ENCODE measurements around the gene TCF4. TPM values are rescaled to one million over a fixed set of nuclear protein-coding genes. Genes with fewer than 3 reads are reported as not detected.

The TCF4 gene
- total RNA-seq, 2 experiments from 2014 or later = 0.75 to 1.4 TPM

GRCh38 chr18:55264108-55264507 is 323.9 kb downstream of the TCF4 start:
- ATAC-seq (ENCODE audit: low read depth) (no peak), DNase-seq (no peak)
- Mint-ChIP-seq H3K4me3 (no peak overlapping the region), H3K4me1 (no peaks in the 10 kb centered on the region), H3K27ac (no peak overlapping the region), H3K9me3 (no peaks in the 10 kb centered on the region), H3K36me3 (no peaks in the 10 kb centered on the region), H3K27me3 (no peaks in the 10 kb centered on the region)
- POLR2A ChIA-PET = no interaction called here

GRCh38 chr18:55262021-55262560 is 325.9 kb downstream of the TCF4 start:
- ATAC-seq (ENCODE audit: low read depth) (no peak), DNase-seq (no peak)
- Mint-ChIP-seq H3K36me3 (no peaks in the 10 kb centered on the region), H3K27me3 (no peaks in the 10 kb centered on the region), H3K4me1 (no peaks in the 10 kb centered on the region), H3K9me3 (no peaks in the 10 kb centered on the region), H3K4me3 (no peak overlapping the region), H3K27ac (no peak overlapping the region)
- POLR2A ChIA-PET = no interaction called here

GRCh38 chr18:55261253-55261652 is 326.7 kb downstream of the TCF4 start:
- POLR2A ChIA-PET = no interaction called here
- Mint-ChIP-seq H3K36me3 (no peaks in the 10 kb centered on the region), H3K9me3 (no peaks in the 10 kb centered on the region), H3K27ac (no peak overlapping the region), H3K4me1 (no peaks in the 10 kb centered on the region), H3K27me3 (no peaks in the 10 kb centered on the region), H3K4me3 (no peak overlapping the region)
- ATAC-seq (ENCODE audit: low read depth) (no peak), DNase-seq (no peak)

GRCh38 chr18:55258088-55258487 is 329.9 kb downstream of the TCF4 start:
- DNase-seq (no peak), ATAC-seq (ENCODE audit: low read depth) (no peak)
- H3K9me3 Mint-ChIP-seq = no peaks in the 10 kb centered on the region
- H3K4me3 Mint-ChIP-seq = no peak overlapping the region
- H3K36me3 Mint-ChIP-seq = no peaks in the 10 kb centered on the region
- no peaks in the 10 kb centered on the region for H3K27me3 Mint-ChIP-seq
- H3K4me1 Mint-ChIP-seq = no peaks in the 10 kb centered on the region
- no peak overlapping the region for H3K27ac Mint-ChIP-seq
- POLR2A ChIA-PET = no interaction called here

- ATAC-seq (ENCODE audit: low read depth) (no peak), DNase-seq (no peak)
- no peaks in the 10 kb centered on the region for H3K27me3 Mint-ChIP-seq
- H3K36me3 Mint-ChIP-seq = no peaks in the 10 kb centered on the region
- H3K9me3 Mint-ChIP-seq = no peaks in the 10 kb centered on the region
- H3K4me1 Mint-ChIP-seq = no peaks in the 10 kb centered on the region
- no peak overlapping the region for H3K4me3 Mint-ChIP-seq
- H3K27ac Mint-ChIP-seq = no peak overlapping the region
- POLR2A ChIA-PET = no interaction called here
These were observed 331.1 kb downstream of the TCF4 start for GRCh38 chr18:55256929-55257289.

GRCh38 chr18:55256226-55256928 is 331.6 kb downstream of the TCF4 start:
- Mint-ChIP-seq H3K9me3 (no peaks in the 10 kb centered on the region), H3K27ac (no peak overlapping the region), H3K27me3 (no peaks in the 10 kb centered on the region), H3K4me1 (no peaks in the 10 kb centered on the region), H3K4me3 (no peak overlapping the region), H3K36me3 (no peaks in the 10 kb centered on the region)
- DNase-seq (no peak), ATAC-seq (ENCODE audit: low read depth) (no peak)
- POLR2A ChIA-PET = no interaction called here

- Mint-ChIP-seq H3K27me3 (no peaks in the 10 kb centered on the region), H3K4me3 (no peak overlapping the region), H3K27ac (no peak overlapping the region), H3K9me3 (no peaks in the 10 kb centered on the region), H3K36me3 (no peaks in the 10 kb centered on the region), H3K4me1 (no peaks in the 10 kb centered on the region)
- POLR2A ChIA-PET = no interaction called here
- ATAC-seq (ENCODE audit: low read depth) = no peak
- no peak for DNase-seq
These were observed 334.2 kb downstream of the TCF4 start for GRCh38 chr18:55253814-55254213.

GRCh38 chr18:55252901-55253300 is 335.1 kb downstream of the TCF4 start:
- Mint-ChIP-seq H3K9me3 (no peaks in the 10 kb centered on the region), H3K36me3 (no peaks in the 10 kb centered on the region), H3K4me3 (no peak overlapping the region), H3K4me1 (no peaks in the 10 kb centered on the region), H3K27ac (no peak overlapping the region), H3K27me3 (no peaks in the 10 kb centered on the region)
- ATAC-seq (ENCODE audit: low read depth) = no peak
- no peak for DNase-seq
- POLR2A ChIA-PET = no interaction called here

GRCh38 chr18:55252053-55252675 is 335.8 kb downstream of the TCF4 start:
- Mint-ChIP-seq H3K4me3 (no peak overlapping the region), H3K27me3 (no peaks in the 10 kb centered on the region), H3K36me3 (no peaks in the 10 kb centered on the region), H3K27ac (no peak overlapping the region), H3K9me3 (no peaks in the 10 kb centered on the region), H3K4me1 (no peaks in the 10 kb centered on the region)
- no peak for ATAC-seq (ENCODE audit: low read depth)
- no peak for DNase-seq
- POLR2A ChIA-PET = no interaction called here

- H3K4me3 Mint-ChIP-seq = no peak overlapping the region
- POLR2A ChIA-PET = no interaction called here
- no peak for ATAC-seq (ENCODE audit: low read depth)
- no peaks in the 10 kb centered on the region for H3K4me1 Mint-ChIP-seq
- no peak for DNase-seq
- H3K9me3 Mint-ChIP-seq = no peaks in the 10 kb centered on the region
- H3K36me3 Mint-ChIP-seq = no peaks in the 10 kb centered on the region
- H3K27me3 Mint-ChIP-seq = no peaks in the 10 kb centered on the region
- H3K27ac Mint-ChIP-seq = no peak overlapping the region
These were observed 336.6 kb downstream of the TCF4 start for GRCh38 chr18:55251254-55251971.

GRCh38 chr18:55250768-55251173 is 337.2 kb downstream of the TCF4 start:
- H3K36me3 Mint-ChIP-seq = no peaks in the 10 kb centered on the region
- no peak for DNase-seq
- H3K9me3 Mint-ChIP-seq = no peaks in the 10 kb centered on the region
- POLR2A ChIA-PET = no interaction called here
- H3K4me3 Mint-ChIP-seq = no peak overlapping the region
- ATAC-seq (ENCODE audit: low read depth) = no peak
- no peaks in the 10 kb centered on the region for H3K4me1 Mint-ChIP-seq
- no peak overlapping the region for H3K27ac Mint-ChIP-seq
- no peaks in the 10 kb centered on the region for H3K27me3 Mint-ChIP-seq

GRCh38 chr18:55249550-55249949 is 338.4 kb downstream of the TCF4 start:
- no peak overlapping the region for H3K27ac Mint-ChIP-seq
- H3K9me3 Mint-ChIP-seq = no peaks in the 10 kb centered on the region
- no peak overlapping the region for H3K4me3 Mint-ChIP-seq
- no peaks in the 10 kb centered on the region for H3K27me3 Mint-ChIP-seq
- H3K36me3 Mint-ChIP-seq = no peaks in the 10 kb centered on the region
- H3K4me1 Mint-ChIP-seq = no peaks in the 10 kb centered on the region
- DNase-seq (no peak), ATAC-seq (ENCODE audit: low read depth) (no peak)
- POLR2A ChIA-PET = no interaction called here

- H3K36me3 Mint-ChIP-seq = no peaks in the 10 kb centered on the region
- no peaks in the 10 kb centered on the region for H3K9me3 Mint-ChIP-seq
- no peak for DNase-seq
- no peak overlapping the region for H3K4me3 Mint-ChIP-seq
- POLR2A ChIA-PET = no interaction called here
- no peaks in the 10 kb centered on the region for H3K4me1 Mint-ChIP-seq
- ATAC-seq (ENCODE audit: low read depth) = no peak
- H3K27ac Mint-ChIP-seq = no peak overlapping the region
- no peaks in the 10 kb centered on the region for H3K27me3 Mint-ChIP-seq
These were observed 339.5 kb downstream of the TCF4 start for GRCh38 chr18:55248495-55248894.

- no peaks in the 10 kb centered on the region for H3K4me1 Mint-ChIP-seq
- no peaks in the 10 kb centered on the region for H3K27me3 Mint-ChIP-seq
- no peak overlapping the region for H3K4me3 Mint-ChIP-seq
- ATAC-seq (ENCODE audit: low read depth) (no peak), DNase-seq (no peak)
- POLR2A ChIA-PET = no interaction called here
- H3K9me3 Mint-ChIP-seq = no peaks in the 10 kb centered on the region
- no peak overlapping the region for H3K27ac Mint-ChIP-seq
- no peaks in the 10 kb centered on the region for H3K36me3 Mint-ChIP-seq
These were observed 341.0 kb downstream of the TCF4 start for GRCh38 chr18:55247032-55247431.

All from activated naive CD8-positive, alpha-beta T cell treated with anti-CD3 and anti-CD28 coated beads, Interleukin-2, amount 10 ng/mL, durations not matched to agents 7 days and 5 days (primary cell).